ENCODE measurements around the gene LRRC61.

- TF ChIP-seq CTCF (conservative IDR thresholded peaks at IDR 0.05; ENCODE audit: low read depth in 2 of 2) (no peak), POLR2AphosphoS5 (IDR thresholded peaks at IDR 0.05; ENCODE audit: low read depth) (no peak), JUNB (IDR thresholded peaks at IDR 0.05; ENCODE audit: unreplicated experiment) (no peak), REST (IDR thresholded peaks at IDR 0.05; ENCODE audit: unreplicated experiment) (no peak), ETS1 (IDR thresholded peaks at IDR 0.05) (no peak), CREB1 (CRISPR knock-in tag; IDR thresholded peaks at IDR 0.05; ENCODE audit: low read depth) (no peak)
Observed at GRCh38 chr7:150334108-150334507, 11.0 kb downstream of the LRRC61 start.
